HG02623 (cell line): ENCODE results near the gene CHST14.

Source experiments
- ATAC-seq: cut with Tn5 transposase; IDR thresholded peaks from one replicate; pipeline ENCODE4 v1.9.1; 2021; ENCODE audit warnings: moderate library complexity; ENCODE audit not compliant: unreplicated experiment

Gene CHST14

DNA sequence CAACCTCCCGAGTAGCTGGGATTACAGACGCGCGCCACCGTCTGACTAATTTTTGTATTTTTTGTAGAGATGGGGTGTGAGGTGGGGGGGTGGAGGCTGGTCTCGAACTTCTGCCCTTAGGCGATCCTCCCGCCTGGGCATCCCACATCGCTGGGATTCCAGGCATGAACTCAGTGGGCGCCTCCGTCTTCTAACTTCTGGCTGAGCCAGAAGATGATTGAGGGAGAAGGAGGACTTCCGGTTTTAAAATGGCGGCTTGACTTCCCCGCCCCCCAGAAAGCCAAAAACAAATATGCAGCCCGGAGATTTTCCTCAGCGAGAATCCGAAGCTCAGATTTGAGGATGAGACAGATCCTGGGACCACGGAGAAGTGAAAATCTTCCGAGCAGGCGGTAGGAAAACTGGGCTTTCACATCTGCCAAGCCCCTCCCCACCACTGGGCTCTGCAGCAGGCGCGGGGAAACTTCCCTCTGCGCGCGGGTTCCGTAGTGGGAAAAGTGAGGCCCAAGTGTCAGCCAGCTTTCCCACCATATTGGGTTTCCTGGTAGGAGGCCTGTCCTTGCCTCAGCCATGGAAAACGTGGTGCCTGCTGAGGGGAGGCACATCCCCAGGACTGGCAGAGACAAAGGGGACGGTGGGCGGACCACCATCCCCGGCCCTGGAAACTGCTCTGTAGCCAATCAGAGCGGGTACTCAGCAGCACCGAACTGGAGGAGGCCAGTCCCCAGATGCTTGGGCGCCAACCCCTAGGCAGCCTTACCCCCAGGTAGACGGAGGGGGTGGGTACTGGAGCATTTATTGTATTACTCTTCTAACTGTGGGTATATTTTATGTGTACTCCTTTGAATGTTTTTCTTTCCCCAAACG lies 17.3 kb downstream of the CHST14 start:
- no peak for ATAC-seq

GRCh38 chr15:40489274-40490175 lies 18.7 kb downstream of the CHST14 start:
- ATAC-seq: no peak

DNA sequence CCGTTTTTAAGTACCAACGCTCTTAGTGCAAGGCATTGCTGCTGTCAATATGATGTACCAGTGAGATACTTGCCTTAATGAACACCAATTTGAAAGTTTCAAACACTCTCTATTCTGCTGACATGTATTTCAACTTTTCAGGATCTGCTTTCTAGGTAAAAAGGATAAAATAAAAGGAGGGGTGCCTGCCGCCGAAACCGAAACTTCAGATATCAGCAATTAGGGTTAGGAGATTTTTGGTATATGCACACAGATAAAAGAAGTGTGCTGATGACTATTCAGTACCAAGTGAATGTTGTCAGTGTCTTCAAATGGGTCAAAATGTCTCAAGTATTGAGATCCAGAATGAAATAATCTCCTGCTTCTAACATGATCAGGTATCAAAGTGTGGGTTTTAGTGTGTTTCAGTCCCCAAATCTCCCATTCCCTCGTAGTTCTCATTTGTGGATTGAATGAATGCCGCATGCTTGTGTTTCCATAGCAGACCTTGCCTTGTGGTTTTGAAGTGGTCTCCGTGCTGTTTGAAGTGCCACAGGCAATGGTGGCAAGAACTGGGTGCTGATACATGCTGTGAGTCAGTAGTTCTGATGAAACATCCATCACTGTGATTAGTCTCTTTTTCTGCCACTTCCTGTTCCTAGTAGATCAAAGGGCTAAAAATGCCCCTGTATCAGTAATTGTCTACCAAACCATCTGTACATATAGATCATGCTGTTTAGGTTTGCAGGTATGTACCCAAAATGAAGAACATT lies 22.5 kb downstream of the CHST14 start:
- no peak for ATAC-seq

DNA sequence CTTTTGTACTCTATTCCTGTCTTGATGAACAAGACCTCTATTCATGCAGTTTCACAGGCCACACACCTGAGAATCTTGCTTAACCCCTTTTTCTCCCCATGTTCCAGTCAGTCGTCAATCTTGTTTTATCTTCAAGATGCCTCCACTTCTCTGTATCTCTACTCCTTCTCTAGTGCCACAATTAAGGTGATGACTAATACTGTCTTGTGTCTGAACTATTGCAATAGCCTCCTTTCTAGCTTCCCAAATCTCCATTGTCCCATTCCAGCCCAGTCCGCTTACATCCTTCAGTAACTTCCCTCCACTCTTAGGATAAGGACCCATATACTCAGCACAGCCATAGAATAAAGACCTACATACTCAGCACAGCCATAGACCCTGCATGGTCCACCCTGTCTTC lies 24.7 kb downstream of the CHST14 start:
- ATAC-seq: no peak

DNA sequence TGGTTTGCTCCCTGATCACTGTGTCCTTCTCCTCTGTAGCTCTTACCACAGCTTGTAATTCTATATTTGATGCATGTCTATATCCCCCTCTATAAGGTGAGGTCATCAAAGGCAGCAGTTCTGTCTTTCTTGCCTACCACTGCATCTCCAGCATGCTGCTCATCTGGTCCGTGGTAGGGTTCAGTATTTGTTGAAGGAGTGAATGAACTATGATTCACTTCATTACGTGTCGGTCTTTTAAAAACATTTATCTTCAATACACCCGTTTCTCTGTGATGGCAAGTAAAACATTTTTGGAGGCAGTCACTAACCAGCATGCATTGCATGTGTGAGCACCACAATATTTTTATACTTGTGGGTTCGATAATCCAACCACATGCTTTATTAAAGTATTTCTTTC lies 27.6 kb downstream of the CHST14 start:
- no peak for ATAC-seq

DNA sequence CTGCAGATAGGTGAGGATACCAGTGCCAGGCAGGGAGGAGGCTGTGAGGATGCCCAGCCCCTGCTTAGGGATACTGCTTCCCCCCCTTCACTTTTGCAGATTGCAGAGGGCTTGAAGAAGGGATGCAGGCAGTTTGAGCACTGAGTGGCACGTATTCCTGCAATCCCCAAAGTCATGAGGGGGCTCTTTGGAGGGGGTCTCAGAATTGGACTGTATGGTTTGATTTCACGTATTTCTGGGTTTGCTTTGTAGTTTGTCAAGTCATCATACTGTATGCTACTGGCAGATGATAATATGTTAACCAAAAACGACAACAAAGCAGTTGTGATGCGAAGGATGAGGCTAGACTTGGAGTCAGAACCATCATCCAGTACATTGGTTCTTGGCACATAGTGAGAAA lies 28.1 kb downstream of the CHST14 start:
- ATAC-seq: no peak

- ATAC-seq: no peak
These were observed 29.1 kb downstream of the CHST14 start for GRCh38 chr15:40499931-40500330.

DNA sequence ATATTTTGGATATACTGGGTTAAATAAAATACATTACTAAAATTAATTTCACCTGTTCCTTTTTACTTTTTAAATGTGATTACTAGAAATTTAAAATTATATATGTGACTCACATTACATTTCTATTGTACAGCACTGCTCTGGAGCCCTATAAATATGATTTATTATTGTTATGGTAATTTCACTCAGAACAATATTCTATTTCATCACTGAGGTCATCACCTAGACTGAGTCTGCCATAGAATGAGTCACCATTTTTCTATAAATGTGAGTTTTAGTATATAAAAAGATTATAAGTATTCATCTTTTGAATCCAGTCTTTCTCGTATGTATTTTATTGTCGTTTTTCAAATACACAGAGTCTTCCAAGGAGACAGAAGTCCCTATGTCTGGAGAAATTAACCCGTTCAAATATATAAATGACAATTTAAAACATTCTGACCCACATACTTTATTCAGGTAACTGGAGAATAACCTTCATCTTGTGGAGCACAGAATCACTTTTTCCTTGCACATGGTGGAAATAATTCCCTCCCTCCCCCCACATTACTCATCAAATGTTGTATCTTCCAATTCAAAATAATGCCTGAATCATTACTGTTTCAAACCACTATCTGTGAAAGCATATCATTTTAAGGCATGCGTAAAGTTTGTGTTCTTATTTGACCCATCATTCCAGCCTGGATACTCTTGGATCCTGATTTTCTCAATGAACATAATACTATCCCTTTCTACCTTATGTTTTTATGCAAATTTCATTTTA lies 30.0 kb downstream of the CHST14 start:
- ATAC-seq: no peak

GRCh38 chr15:40501487-40501886 lies 30.7 kb downstream of the CHST14 start:
- ATAC-seq: no peak

DNA sequence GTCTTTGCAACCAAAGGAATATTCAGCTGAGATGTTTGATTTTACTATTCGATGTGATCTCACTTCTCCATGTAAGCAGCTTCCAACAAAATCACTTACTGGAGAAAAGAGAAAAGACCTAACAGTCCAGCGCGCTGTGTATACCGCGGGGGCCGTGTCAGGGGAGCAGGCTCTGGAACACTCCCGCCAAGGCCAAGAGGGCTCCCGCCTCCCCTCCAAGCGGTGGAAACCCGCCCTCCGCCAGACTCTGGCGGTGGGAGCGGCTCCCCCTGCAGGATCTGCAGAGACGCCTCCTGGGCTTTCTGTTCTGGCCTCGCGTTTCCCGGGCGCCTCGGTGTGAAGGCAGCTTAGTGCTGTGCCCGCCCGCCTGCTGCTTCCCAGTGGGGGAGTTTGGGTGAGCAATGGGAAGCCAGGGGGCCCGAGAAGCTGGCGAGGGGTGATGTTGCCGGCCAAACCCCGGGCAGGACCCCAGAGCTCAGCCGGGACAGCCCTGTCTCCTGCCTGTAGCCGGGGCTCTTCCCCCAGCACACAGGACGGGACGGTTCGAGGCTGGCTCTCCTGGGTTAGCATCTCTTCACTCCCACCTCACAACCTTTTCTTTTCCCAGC lies 36.3 kb downstream of the CHST14 start:
- ATAC-seq: no peak

- no peak for ATAC-seq
These were observed 37.4 kb downstream of the CHST14 start for GRCh38 chr15:40508216-40508615.

DNA sequence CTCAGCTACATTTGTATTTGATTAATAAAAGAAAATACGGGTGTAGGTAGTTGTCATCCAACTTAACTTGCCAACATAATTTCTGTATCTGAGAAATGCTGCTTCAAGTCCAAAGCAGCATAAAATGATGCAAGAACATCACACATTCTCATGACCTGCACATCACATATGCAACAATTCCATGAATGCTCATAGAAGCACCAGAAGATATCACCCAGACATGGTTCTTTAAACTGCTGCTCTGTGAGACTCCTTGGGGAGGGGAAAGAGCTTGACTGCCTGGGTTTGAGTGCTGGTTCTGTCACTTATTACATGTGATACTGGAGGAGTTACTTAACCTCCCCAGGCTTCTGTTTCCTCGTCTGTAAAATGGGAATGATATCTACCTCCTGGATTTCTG lies 39.4 kb downstream of the CHST14 start:
- ATAC-seq: no peak

- ATAC-seq: no peak
These were observed 40.3 kb downstream of the CHST14 start for GRCh38 chr15:40511093-40511471.

- ATAC-seq: no peak
These were observed 40.8 kb downstream of the CHST14 start for GRCh38 chr15:40511472-40512133.

DNA sequence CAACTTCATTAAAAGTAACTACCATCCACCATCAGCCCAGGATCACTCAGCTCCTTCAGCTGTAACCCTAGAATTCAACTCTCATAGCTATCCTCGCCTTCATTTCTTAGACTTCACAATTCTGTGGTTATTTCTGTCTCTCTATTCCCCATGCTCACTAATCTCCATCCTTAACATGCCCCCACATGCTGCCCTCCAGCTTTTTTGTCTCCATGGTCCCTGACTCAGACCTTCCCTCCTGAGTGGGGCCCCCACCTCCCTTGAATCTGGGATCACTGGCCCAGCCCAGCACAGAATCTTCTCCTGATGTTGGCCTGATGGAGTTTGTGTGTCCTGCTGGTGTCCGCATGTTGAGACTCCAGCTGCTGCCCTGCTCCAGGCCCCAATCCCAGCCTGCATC lies 41.7 kb downstream of the CHST14 start:
- no peak for ATAC-seq

- no peak for ATAC-seq
These were observed 42.8 kb downstream of the CHST14 start for GRCh38 chr15:40513609-40514008.

GRCh38 chr15:40516322-40516721 lies 45.5 kb downstream of the CHST14 start:
- no peak for ATAC-seq
